WTC11 (cell line): ENCODE data around the gene ZNF608. TPM values are rescaled to one million over a fixed set of nuclear protein-coding genes. Genes with fewer than 3 reads are reported as not detected.

Source experiments
- ATAC-seq: fragments of 200-7000 bp; cut with Tn5 transposase; 2 replicates; pipeline ENCODE4 v1.10.0; 2021; ENCODE audit warnings: mild to moderate bottlenecking, moderate library complexity
- CTCF ChIA-PET: fragments of 300-600 bp; sonication (Branson Sonifier 250); formaldehyde crosslinking; loops from one replicate; lab custom pipeline; 2021; ENCODE audit warnings: antibody characterized with exemption; lab: Charles Lee
- POLR2A ChIA-PET: fragments of 350-600 bp; sonication (Branson Sonifier 250); formaldehyde crosslinking; loops from one replicate; lab custom pipeline; 2021; ENCODE audit warnings: antibody characterized with exemption; lab: Charles Lee
- DNase-seq: peaks from one replicate; pipeline ENCODE4 v3.0.0; 2021; ENCODE audit warnings: low spot score
- H3K27ac Mint-ChIP-seq: 2 replicates; pipeline ENCODE4 v1.8.0; 2021; ENCODE audit warnings: mixed read lengths
- H3K27me3 Mint-ChIP-seq: 2 replicates; pipeline ENCODE4 v1.8.0; 2021; ENCODE audit warnings: low read depth, mild to moderate bottlenecking, moderate library complexity, mixed read lengths
- H3K36me3 Mint-ChIP-seq: 2 replicates; pipeline ENCODE4 v1.8.0; 2021; ENCODE audit warnings: mixed read lengths
- H3K4me1 Mint-ChIP-seq: 2 replicates; pipeline ENCODE4 v1.8.0; 2022; ENCODE audit warnings: mixed read lengths
- H3K4me3 Mint-ChIP-seq: 2 replicates; pipeline ENCODE4 v1.8.0; 2021; ENCODE audit warnings: mild to moderate bottlenecking, moderate library complexity, mixed read lengths
- H3K9me3 Mint-ChIP-seq: 2 replicates; pipeline ENCODE4 v1.8.0; 2021; ENCODE audit warnings: mixed read lengths
- CREM ChIP-seq: sonication (generic); formaldehyde crosslinking; IDR thresholded peaks from 2 replicates; pipeline ENCODE4 v1.8.1; 2022; ENCODE audit warnings: mild to moderate bottlenecking, missing genetic modification reagents, moderate library complexity
- JUN ChIP-seq: sonication (generic); formaldehyde crosslinking; IDR thresholded peaks from 2 replicates; pipeline ENCODE4 v1.8.0; 2023; ENCODE audit warnings: mild to moderate bottlenecking, missing genetic modification reagents
- MXD4 ChIP-seq: fragments of 250-450 bp; sonication (Bioruptor Pico); IDR thresholded peaks from 2 replicates; pipeline ENCODE4 v1.8.0; 2021; ENCODE audit warnings: mild to moderate bottlenecking, moderate library complexity, borderline replicate concordance
- MYBL2 ChIP-seq: sonication (generic); formaldehyde crosslinking; IDR thresholded peaks from 2 replicates; pipeline ENCODE4 v1.8.1; 2023; ENCODE audit warnings: mild to moderate bottlenecking, moderate library complexity, missing genetic modification reagents
- NR1H2 ChIP-seq: sonication (generic); formaldehyde crosslinking; IDR thresholded peaks from 2 replicates; pipeline ENCODE4 v1.9.0; 2021; ENCODE audit warnings: mild to moderate bottlenecking, moderate library complexity, missing genetic modification reagents
- TCF7 ChIP-seq: sonication (generic); formaldehyde crosslinking; IDR thresholded peaks from 2 replicates; pipeline ENCODE4 v1.8.0; 2022; ENCODE audit warnings: mild to moderate bottlenecking, low read depth, missing genetic modification reagents, moderate library complexity
- ZNF317 ChIP-seq: sonication (generic); formaldehyde crosslinking; IDR thresholded peaks from 2 replicates; pipeline ENCODE4 v1.8.1; 2023; ENCODE audit warnings: low read depth, mild to moderate bottlenecking, moderate library complexity, missing genetic modification reagents, borderline replicate concordance
- total RNA-seq: library from RNA; stranded (reverse); gene quantifications from 3 replicates; pipeline ENCODE4 v1.2.3, GENCODE V29; 2021
- TF ChIP-seq, protein P1 (sequence below): sonication (generic); formaldehyde crosslinking; IDR thresholded peaks from 2 replicates; pipeline ENCODE4 v1.8.1; 2023; ENCODE audit warnings: mild to moderate bottlenecking, missing genetic modification reagents, moderate library complexity
- TF ChIP-seq, protein P2 (sequence below): fragments of 250-450 bp; sonication (Bioruptor Pico); conservative IDR thresholded peaks from 2 replicates; pipeline ENCODE4 v1.9.0; 2021; ENCODE audit warnings: mild to moderate bottlenecking
- TF ChIP-seq, protein P3 (sequence below): sonication (generic); formaldehyde crosslinking; IDR thresholded peaks from 2 replicates; pipeline ENCODE4 v1.8.1; 2023; ENCODE audit warnings: mild to moderate bottlenecking, missing genetic modification reagents
- TF ChIP-seq, protein P4 (sequence below): fragments of 200-600 bp; IDR thresholded peaks from 2 replicates; pipeline ENCODE4 v1.8.0; 2022; ENCODE audit warnings: antibody characterized with exemption
- TF ChIP-seq, protein P5 (sequence below): sonication (generic); formaldehyde crosslinking; IDR thresholded peaks from 2 replicates; pipeline ENCODE4 v1.8.0; 2022; ENCODE audit warnings: missing genetic modification reagents
- TF ChIP-seq, protein P6 (sequence below): sonication (generic); formaldehyde crosslinking; IDR thresholded peaks from 2 replicates; pipeline ENCODE4 v1.8.1; 2022; ENCODE audit warnings: missing genetic modification reagents, borderline replicate concordance
- TF ChIP-seq, protein P7 (sequence below): sonication (generic); formaldehyde crosslinking; conservative IDR thresholded peaks from 2 replicates; pipeline ENCODE4 v1.8.1; 2022; ENCODE audit warnings: mild to moderate bottlenecking, missing genetic modification reagents

The ZNF608 gene
- total RNA-seq, 1 experiment from 2014 or later, result 40.6 TPM

DNA sequence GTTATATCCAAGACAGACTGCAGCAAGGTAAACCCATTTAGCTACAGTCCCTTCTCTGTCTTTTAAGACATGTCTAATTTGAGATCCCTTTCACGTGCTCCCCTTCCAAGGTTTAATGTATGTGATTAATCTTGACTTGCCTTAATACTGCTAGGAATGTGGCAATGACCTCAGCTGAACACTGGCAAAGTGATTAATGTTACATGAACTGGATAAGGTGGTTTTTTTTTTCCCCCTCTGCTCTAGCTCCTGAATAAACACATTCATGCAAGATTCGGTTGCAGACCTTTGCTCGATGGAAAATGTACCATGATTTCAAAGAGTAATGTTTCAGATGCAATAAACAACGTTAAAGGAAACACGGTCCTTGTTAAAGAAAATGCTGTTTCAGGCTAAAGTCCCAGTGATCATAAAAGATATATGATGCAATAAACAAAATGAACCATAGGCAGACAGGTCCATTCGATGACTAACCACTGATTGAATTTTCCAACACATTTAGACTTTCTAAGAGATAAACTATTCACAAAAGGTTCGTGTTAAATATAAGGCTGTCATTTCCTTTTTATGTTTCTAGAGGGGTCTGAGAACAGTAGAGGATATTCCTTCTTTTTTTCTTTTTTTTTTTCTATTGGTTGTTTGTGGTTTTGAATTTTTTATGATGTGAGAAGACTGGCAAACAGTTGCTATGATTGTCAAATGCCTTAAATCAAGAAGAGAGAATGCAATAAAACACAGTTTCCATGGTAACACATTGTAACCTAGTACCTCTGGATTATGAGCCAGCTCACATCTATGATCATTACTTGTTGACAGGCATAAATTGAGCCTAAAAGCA is 44.7 kb upstream of the ZNF608 start:
- Mint-ChIP-seq H3K27me3 (no peaks in the 10 kb centered on the region), H3K4me1 (peaks cover 8% of the 10 kb centered on the region), H3K4me3 (no peak overlapping the region)
- ChIA-PET POLR2A (no interaction called here), CTCF (no interaction called here)
- no peak for ATAC-seq
- TF ChIP-seq JUN (CRISPR knock-in tag), result no peak
- no peak for TF ChIP-seq NR1H2 (CRISPR knock-in tag)
- TF ChIP-seq, protein P1, sequence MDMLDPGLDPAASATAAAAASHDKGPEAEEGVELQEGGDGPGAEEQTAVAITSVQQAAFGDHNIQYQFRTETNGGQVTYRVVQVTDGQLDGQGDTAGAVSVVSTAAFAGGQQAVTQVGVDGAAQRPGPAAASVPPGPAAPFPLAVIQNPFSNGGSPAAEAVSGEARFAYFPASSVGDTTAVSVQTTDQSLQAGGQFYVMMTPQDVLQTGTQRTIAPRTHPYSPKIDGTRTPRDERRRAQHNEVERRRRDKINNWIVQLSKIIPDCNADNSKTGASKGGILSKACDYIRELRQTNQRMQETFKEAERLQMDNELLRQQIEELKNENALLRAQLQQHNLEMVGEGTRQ, result no peak
- TF ChIP-seq, protein P2, sequence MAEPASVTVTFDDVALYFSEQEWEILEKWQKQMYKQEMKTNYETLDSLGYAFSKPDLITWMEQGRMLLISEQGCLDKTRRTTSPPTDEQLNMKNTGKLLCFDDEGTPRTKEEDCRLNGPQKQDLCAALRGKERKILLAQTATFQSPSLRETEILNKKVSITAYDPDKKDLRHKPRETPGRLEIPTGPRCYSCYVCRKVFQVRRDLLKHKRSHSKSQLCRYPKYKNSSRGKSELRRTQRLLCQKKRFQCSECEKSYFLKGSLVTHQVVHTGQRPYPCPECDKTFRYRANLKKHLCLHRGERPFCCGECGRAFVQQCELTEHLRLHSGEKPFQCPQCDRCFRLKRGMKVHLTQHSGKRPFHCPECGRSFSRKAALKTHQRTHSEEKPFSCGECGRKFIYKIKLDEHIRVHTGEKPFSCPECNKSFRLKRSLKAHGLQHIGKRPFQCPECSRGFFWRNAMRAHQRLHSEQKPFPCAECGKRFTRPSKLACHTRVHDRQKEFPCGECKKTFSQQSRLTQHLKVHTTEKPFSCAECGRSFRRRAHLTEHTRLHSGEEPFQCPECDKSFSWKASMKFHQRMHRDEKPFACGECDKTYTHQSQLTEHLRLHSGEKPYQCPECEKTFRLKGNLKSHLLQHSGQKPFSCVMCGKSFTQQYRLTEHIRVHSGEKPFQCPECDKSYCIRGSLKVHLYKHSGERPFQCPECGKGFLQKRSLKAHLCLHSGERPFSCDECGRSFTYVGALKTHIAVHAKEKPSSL (CRISPR knock-in tag), result no peak
- TF ChIP-seq, all 79 proteins: peak for 0
- no peak for DNase-seq
- Mint-ChIP-seq H3K27ac (no peak overlapping the region), H3K36me3 (no peaks in the 10 kb centered on the region), H3K9me3 (0 out of 2 replicates have a peak, but pooled peaks cover 4% of the 10 kb centered on the region)

DNA sequence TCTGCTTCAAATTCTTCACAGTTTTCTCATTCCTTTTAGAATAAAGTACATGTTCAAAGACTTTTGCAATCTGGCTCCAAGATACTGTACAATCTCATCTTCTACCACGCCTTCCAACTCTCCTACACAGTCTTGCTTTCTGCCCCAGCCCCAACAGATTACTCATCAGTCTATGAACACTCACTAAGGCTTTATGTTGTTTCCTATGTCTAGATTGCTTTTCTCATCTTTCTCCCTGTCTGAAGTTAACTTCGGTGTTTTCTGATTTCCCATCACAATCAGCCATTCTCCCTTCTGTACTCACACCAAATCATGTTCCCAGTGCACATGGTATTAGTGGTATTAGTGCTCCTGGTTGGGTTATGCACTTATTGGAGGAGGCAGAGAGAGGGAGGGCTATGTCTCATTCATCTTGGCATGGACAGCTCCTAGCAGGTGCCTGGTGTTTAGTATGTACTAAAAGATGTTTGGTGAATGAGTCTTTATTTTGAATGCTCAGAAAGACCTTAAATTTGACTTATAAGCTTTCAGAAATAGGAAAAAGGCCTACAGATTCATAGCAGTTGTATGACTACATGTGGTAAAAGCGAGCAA is 44.0 kb upstream of the ZNF608 start:
- no peak overlapping the region for H3K4me3 Mint-ChIP-seq
- no peaks in the 10 kb centered on the region for H3K36me3 Mint-ChIP-seq
- 0 out of 2 replicates have a peak, but pooled peaks cover 4% of the 10 kb centered on the region for H3K9me3 Mint-ChIP-seq
- peaks cover 1% of the 10 kb centered on the region; the same call in 1 of the 2 replicates for H3K4me1 Mint-ChIP-seq
- TF ChIP-seq, protein P3, sequence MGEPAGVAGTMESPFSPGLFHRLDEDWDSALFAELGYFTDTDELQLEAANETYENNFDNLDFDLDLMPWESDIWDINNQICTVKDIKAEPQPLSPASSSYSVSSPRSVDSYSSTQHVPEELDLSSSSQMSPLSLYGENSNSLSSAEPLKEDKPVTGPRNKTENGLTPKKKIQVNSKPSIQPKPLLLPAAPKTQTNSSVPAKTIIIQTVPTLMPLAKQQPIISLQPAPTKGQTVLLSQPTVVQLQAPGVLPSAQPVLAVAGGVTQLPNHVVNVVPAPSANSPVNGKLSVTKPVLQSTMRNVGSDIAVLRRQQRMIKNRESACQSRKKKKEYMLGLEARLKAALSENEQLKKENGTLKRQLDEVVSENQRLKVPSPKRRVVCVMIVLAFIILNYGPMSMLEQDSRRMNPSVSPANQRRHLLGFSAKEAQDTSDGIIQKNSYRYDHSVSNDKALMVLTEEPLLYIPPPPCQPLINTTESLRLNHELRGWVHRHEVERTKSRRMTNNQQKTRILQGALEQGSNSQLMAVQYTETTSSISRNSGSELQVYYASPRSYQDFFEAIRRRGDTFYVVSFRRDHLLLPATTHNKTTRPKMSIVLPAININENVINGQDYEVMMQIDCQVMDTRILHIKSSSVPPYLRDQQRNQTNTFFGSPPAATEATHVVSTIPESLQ, result no peak
- TF ChIP-seq ZNF317 (CRISPR knock-in tag), result no peak
- no peak for TF ChIP-seq CREM (CRISPR knock-in tag)
- TF ChIP-seq MYBL2, result no peak
- TF ChIP-seq, protein P4, sequence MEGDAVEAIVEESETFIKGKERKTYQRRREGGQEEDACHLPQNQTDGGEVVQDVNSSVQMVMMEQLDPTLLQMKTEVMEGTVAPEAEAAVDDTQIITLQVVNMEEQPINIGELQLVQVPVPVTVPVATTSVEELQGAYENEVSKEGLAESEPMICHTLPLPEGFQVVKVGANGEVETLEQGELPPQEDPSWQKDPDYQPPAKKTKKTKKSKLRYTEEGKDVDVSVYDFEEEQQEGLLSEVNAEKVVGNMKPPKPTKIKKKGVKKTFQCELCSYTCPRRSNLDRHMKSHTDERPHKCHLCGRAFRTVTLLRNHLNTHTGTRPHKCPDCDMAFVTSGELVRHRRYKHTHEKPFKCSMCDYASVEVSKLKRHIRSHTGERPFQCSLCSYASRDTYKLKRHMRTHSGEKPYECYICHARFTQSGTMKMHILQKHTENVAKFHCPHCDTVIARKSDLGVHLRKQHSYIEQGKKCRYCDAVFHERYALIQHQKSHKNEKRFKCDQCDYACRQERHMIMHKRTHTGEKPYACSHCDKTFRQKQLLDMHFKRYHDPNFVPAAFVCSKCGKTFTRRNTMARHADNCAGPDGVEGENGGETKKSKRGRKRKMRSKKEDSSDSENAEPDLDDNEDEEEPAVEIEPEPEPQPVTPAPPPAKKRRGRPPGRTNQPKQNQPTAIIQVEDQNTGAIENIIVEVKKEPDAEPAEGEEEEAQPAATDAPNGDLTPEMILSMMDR, result no peak
- no peak for TF ChIP-seq MXD4
- TF ChIP-seq, protein P5, sequence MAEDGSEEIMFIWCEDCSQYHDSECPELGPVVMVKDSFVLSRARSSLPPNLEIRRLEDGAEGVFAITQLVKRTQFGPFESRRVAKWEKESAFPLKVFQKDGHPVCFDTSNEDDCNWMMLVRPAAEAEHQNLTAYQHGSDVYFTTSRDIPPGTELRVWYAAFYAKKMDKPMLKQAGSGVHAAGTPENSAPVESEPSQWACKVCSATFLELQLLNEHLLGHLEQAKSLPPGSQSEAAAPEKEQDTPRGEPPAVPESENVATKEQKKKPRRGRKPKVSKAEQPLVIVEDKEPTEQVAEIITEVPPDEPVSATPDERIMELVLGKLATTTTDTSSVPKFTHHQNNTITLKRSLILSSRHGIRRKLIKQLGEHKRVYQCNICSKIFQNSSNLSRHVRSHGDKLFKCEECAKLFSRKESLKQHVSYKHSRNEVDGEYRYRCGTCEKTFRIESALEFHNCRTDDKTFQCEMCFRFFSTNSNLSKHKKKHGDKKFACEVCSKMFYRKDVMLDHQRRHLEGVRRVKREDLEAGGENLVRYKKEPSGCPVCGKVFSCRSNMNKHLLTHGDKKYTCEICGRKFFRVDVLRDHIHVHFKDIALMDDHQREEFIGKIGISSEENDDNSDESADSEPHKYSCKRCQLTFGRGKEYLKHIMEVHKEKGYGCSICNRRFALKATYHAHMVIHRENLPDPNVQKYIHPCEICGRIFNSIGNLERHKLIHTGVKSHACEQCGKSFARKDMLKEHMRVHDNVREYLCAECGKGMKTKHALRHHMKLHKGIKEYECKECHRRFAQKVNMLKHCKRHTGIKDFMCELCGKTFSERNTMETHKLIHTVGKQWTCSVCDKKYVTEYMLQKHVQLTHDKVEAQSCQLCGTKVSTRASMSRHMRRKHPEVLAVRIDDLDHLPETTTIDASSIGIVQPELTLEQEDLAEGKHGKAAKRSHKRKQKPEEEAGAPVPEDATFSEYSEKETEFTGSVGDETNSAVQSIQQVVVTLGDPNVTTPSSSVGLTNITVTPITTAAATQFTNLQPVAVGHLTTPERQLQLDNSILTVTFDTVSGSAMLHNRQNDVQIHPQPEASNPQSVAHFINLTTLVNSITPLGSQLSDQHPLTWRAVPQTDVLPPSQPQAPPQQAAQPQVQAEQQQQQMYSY, result no peak
- no peak for TF ChIP-seq TCF7 (CRISPR knock-in tag)
- no peak for TF ChIP-seq JUN (CRISPR knock-in tag)
- TF ChIP-seq, protein P6, sequence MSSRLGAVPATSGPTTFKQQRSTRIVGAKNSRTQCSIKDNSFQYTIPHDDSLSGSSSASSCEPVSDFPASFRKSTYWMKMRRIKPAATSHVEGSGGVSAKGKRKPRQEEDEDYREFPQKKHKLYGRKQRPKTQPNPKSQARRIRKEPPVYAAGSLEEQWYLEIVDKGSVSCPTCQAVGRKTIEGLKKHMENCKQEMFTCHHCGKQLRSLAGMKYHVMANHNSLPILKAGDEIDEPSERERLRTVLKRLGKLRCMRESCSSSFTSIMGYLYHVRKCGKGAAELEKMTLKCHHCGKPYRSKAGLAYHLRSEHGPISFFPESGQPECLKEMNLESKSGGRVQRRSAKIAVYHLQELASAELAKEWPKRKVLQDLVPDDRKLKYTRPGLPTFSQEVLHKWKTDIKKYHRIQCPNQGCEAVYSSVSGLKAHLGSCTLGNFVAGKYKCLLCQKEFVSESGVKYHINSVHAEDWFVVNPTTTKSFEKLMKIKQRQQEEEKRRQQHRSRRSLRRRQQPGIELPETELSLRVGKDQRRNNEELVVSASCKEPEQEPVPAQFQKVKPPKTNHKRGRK (CRISPR knock-in tag), result no peak
- TF ChIP-seq, protein P7, sequence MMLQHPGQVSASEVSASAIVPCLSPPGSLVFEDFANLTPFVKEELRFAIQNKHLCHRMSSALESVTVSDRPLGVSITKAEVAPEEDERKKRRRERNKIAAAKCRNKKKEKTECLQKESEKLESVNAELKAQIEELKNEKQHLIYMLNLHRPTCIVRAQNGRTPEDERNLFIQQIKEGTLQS (CRISPR knock-in tag), result no peak
- no peak overlapping the region for H3K27ac Mint-ChIP-seq
- CTCF ChIA-PET, result no interaction called here
- ATAC-seq, result no peak
- POLR2A ChIA-PET, result no interaction called here
- no peak for DNase-seq
- no peaks in the 10 kb centered on the region for H3K27me3 Mint-ChIP-seq
